Skin of body (tissue), 2 donors: ENCODE results near the gene PDE6B. TPM values are rescaled to one million over a fixed set of nuclear protein-coding genes. Genes with fewer than 3 reads are reported as not detected.
A peak's percentile ranks its signal among the peaks of the same experiment; 100 is the strongest.
"Not testable (repeated sequence)": the region's sequence is repeated elsewhere in the genome, so short reads cannot be mapped to it uniquely, and the experiment has no call there.

Experiments
- DNase-seq: peaks from one replicate; lab custom pipeline; 2025; lab: John Stamatoyannopoulos, UW
- total RNA-seq: library from RNA; depleted of rRNA; stranded (reverse); fragments of >200 nt; gene quantifications from one replicate; pipeline ENCODE4 v1.2.3, GENCODE V29; 2014

PDE6B gene
- total RNA-seq, 1 donor from 2014 or later: 5.5 TPM

DNA sequence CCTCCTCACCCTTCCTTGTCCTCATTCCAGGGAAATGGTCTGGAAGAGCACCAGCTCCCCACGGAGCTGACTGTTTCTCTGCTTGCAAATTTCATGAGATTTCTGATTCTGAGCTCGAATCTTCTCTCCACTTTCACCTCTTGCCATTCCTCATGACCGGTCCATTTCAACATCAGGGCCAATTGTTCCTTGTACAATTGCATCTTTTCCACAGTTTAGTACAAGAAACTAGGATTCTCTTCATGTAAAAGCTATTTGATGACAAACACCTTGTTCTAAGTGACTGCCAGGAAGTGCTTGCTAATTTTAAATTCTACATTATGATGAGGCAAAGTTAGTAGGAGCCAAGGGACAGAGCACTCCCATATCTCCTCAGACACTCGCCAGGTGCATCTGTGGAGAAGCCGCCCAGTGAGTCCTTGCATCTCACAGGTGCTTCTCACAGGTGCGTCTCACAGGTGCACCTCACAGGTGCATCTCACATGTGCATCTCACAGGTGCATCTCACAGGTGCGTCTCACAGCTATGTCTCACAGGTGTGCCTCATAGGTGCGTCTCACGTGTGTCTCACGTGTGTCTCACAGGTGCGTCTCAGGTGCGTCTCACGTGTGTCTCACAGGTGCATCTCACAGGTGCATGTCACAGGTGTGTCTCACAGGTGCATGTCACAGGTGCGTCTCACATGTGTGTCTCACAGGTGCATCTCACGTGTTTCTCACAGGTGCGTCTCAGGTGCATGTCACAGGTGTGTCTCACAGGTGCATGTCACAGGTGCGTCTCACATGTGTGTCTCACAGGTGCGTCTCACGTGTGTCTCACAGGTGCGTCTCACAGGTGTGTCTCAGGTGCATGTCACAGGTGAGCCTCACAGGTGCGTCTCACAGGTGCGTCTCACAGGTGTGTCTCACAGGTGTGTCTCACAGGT is 3.0 kb upstream of the PDE6B start:
- peak; percentile 24 for DNase-seq

DNA sequence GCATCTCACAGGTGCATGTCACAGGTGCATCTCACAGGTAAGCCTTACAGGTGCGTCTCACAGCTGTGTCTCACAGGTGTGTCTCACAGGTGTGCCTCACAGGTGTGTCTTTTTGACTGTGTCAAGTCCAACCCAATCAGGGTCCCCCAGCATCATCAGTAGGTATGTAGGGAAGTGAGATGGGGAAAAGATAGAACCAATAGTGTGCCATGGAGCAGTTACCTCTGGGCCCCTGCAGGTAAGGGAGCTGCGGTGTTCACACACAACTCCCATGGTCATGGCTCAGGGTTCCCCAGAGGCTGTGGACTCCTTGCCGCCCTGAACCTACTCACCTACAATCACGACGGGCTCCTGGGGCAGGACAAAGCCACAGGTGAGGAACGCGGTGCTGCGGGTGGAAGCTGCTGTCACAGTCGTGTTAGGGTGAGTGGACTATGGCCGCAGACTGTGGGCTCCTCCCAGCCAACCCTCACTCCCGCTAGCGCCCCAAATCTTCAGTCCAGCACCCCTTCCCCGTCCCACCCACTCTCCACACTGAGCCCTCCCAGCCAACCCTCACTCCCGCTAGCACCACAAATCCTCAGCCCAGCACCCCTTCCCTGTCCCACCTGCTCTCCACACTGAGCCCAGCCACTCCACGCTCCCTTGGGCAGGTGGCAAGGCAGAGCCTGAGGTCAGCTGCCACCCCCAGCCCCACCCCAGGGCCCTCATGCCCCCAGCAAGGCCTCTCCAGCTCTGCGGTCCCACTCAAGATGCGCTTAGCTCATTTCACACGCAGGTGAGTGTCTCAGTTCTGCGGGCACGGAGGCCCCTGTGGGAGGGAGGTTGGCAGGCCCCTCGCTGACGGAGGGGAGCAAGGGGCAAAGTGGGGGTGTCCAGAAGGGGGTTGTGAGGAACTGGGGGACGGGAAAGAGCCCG is 2.1 kb upstream of the PDE6B start:
- DNase-seq: no peak

GRCh38 chr4:623914-624566 is 1.3 kb upstream of the PDE6B start:
- DNase-seq: no peak

- no peak for DNase-seq
These were observed 323 bp downstream of the PDE6B start for GRCh38 chr4:625631-626161.

- no peak for DNase-seq
These were observed 1.1 kb downstream of the PDE6B start for GRCh38 chr4:626201-627091.

DNA sequence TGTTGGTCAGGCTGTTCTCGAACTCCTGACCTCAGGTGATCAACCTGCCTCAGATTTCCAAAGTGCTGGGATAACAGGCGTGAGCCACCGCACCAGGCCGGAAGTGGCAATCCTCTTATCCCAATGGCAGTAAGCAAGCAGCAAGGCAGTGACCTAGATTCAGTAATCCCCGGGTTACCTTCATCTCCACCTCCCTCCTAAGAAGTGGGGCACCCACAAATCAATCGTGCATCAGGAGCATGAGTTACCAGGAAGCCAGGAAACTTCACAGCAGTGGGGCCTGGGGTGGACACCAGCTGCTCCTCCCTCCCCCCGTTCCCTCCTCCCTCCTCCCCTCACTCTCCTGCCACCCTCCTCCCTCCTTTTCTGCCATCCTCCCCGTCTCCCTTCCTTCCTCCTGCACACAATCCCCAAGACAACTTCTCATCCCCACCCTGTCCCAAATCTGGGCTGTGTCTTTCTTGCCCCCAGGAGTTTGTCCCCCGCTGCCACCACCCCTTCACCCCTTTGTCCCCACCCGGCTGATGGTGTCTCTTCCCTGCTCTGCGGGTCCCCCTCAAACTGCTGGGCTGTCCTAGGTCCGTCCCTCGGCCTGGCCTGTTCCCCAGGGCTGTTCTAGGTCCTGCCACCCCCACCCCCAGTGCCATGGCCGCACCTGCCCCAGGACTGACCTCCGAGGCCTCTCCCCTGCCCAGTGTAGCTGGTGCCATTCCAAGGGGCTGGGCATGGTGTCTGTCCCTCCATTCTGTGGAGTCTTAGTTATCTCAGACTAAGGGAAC is 2.2 kb downstream of the PDE6B start:
- DNase-seq: no peak

DNA sequence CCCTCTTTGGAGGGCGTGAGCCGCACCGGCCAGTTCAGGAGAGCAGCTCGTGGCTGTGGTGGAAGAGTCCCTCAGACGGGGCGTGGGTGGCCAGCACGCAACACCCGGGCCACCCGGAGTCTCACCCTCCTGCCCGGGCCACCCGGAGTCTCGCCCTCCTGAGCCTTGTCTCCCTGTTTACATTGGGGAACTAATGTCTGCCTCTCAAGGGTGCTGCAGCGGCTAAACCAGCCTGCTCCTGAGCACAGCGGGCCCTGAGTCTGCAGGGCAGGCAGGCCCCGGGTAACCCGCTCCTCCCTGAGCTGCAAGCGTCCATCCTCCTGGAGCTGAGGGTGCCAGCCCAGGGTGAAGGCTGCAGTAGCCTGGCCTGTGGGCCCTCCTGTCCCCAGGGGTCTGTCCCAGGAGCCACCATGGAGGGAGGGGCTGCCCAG is 3.0 kb downstream of the PDE6B start:
- DNase-seq: no peak

DNA sequence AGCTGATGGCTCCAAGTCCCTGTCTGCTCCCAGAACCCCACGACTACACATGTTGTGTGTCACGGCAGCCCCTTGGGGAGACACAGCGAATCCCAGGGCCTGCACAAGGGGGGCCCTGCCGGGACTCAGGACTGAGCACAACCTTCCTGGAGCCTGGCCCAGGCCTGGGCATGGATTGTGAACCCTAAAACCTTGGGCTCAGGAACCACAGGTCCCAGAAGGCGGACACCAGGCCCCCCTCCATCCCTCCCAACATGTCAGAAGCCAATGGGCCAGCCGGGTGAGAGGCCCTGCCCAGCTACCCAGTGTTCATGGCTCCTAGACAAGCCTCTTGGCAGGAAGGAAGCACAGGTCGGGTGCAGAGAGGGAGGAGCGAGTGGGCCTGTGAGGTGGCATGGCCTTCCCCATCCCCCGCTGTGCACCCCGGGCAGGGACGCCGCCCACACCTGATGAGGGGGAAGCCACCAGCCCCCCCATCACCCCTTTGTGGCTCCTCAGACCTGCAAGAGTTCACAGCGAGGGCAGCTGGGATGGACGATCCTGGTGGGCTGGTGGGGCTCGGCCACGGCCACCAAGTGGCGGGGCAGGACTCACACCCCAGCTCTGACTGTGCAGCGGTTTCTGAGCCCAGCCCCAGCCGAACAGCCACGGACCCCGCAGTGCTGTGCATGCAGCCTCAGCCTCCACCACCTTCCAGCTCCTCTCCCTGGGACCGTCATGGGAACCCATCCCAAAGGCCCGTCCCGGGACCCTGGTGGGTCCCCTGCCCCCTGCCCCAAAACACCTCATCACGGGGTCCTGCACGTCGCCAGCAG is 3.7 kb downstream of the PDE6B start:
- DNase-seq: no peak

GRCh38 chr4:629636-629914 is 4.2 kb downstream of the PDE6B start:
- DNase-seq: no peak

DNA sequence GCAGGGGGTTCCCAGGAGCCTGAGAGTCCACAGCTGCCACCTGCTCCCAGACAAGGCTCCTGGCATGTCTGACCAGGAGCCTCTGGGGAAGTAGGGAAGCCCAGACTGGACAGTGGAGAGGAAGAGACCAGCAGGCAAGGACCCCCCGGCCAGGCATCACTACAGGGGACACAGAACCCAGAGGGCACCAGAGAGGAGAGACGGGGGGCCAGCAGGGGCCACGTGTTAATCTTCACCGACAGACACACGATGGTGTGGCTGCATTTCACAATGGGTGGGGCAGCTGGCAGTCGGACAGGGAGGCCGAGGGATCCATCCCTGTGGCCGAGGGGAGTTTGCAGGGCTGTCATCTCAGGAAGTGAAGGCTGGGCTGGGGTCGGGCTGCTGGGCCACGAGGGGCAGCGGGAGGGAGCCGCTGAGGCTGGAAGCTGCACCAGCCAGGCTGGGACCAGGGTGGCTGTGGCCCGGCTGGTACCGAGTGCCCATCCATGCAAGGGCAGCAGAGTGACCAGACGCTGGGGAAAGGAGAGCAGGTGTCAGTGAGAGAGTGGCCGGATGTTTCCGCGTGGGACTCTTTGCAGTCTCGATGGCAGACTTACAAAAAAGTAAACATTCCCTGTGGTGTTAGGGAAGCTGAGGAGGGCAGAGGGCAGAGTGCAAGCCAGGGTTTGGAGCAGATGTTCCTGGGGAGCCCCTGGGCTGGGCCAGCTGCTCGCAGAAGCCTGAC is 4.7 kb downstream of the PDE6B start:
- no peak for DNase-seq

GRCh38 chr4:630656-631055 is 5.3 kb downstream of the PDE6B start:
- no peak for DNase-seq

GRCh38 chr4:632196-632790 is 6.9 kb downstream of the PDE6B start:
- DNase-seq: no peak

GRCh38 chr4:632926-633325 is 7.6 kb downstream of the PDE6B start:
- DNase-seq: no peak

- no peak for DNase-seq
These were observed 8.0 kb downstream of the PDE6B start for GRCh38 chr4:633406-633805.

GRCh38 chr4:633976-634598 is 8.7 kb downstream of the PDE6B start:
- DNase-seq: no peak

DNA sequence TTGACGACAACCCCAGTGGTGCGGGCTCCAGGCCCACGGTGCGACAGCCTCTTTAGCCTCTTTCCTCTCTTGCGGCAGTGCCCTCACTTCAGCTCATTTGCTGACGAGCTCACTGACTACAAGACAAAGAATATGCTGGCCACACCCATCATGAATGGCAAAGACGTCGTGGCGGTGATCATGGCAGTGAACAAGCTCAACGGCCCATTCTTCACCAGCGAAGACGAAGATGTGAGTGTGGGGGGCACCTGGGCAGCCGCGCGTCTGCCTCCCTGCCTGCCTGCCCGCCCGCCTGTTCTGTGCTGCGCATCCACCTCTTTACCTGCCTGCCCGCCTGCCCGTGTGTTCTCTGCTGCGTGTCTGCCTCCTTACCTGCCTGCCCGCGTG is 9.2 kb downstream of the PDE6B start:
- DNase-seq: no peak

- not testable (repeated sequence) for DNase-seq
These were observed 9.9 kb downstream of the PDE6B start for GRCh38 chr4:635066-635835.
